ENCODE results near the gene SH2D3A. TPM values are rescaled to one million over a fixed set of nuclear protein-coding genes. Genes with fewer than 3 reads are reported as not detected.

Gene SH2D3A
- total and polyA plus RNA-seq, 11 donors = 0.08 to 0.56 (median 0.25) TPM; not detected in 6

DNA sequence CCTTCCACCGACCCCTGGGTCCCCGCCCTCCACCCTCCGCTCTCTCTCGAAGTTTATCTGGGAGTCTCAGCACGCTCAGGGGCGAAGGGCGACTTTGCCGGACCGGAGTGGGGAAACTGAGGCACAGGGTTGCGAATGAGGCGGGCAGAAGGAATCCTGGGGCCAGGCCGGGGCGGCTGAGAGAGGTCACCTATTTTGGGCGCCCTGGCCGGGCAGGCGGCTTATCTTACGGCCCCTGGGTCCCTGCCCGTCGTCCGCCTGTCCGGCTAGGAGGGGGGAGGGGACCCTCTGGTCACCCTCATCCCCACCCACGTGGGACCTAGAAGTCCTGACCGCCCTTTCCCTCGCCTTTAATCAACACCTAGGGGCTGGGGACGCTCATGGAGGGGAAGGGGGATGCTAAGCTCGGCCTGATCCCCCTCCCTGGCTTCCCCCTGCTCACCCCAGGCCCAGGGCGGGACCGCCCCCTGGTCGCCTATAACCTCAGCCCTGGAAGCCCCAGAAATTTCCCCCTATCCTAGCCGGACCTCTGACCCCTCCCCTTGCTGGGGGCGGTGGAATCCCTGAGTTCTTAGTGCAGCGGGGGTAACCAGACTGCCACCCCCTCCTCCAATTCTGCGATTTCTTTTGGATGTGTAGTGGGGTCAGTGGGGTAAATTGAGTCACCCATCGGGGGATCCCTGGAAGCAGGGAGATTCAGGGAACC lies 27.2 kb downstream of the SH2D3A start:
- no peak for ATAC-seq

DNA sequence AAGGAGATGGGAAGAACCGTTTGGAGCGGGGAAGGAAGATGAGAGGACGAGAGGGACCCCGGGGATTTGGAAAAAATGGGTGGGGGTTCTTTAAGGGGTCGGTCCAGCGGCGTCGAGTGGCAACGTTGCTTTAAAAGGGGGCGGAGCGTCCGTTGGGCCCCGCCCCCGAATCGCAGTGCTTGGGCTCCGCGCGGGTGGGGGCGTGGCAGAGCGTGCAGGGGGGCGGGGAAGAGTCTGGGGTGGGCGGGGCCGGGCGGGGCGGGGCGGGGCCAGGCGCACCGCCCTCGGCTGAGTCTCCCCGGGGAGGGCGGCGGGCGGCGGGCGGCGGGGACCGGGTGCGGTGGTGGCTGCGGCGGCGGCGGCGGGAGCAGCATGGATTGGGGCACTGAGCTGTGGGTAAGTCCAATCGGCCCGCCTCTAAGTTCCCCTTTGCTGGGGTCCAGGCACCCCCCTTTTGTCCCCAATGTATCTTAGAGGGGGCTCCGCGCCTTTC lies 27.8 kb downstream of the SH2D3A start, which contains the start of gene TRIP10:
Gene TRIP10 (plus strand): TSS at position 291 of the 493 bp plus-strand sequence. CDS start 82 bp downstream, at position 373.
- Histone ChIP-seq H3K27me3 (no peaks in the 10 kb centered on the region), H3K27ac (peak within 1 kb of the TSS; percentile 88 to 99 (median 95)), H3K36me3 (peaks cover 0 to 27% (median 16%) of the 10 kb centered on the region in 9 donors), H3K9me3 (no peaks in the 10 kb centered on the region), H3K4me1 (peaks cover 12 to 68% (median 53%) of the 10 kb centered on the region in 12 donors), H3K4me3 (peak within 1 kb of the TSS; percentile 69 to 99 (median 88))
- TF ChIP-seq, protein P1, sequence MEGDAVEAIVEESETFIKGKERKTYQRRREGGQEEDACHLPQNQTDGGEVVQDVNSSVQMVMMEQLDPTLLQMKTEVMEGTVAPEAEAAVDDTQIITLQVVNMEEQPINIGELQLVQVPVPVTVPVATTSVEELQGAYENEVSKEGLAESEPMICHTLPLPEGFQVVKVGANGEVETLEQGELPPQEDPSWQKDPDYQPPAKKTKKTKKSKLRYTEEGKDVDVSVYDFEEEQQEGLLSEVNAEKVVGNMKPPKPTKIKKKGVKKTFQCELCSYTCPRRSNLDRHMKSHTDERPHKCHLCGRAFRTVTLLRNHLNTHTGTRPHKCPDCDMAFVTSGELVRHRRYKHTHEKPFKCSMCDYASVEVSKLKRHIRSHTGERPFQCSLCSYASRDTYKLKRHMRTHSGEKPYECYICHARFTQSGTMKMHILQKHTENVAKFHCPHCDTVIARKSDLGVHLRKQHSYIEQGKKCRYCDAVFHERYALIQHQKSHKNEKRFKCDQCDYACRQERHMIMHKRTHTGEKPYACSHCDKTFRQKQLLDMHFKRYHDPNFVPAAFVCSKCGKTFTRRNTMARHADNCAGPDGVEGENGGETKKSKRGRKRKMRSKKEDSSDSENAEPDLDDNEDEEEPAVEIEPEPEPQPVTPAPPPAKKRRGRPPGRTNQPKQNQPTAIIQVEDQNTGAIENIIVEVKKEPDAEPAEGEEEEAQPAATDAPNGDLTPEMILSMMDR (IDR thresholded peaks at IDR 0.05) = no peak
- TF ChIP-seq POLR2A (IDR thresholded peaks at IDR 0.05) = peak in 1 of 2 donors; percentile 82
- intact Hi-C loops (cut with DNase I) = loop anchor here in 9 of 10 donors (1.0 to 10.0 kb wide), 9 partner anchors 14 to 367 kb away; partner anchors contain the start of gene ALKBH7 (in 1 of the 9)
- ATAC-seq (peak; percentile 35 to 59 (median 37)), DNase-seq (peak; percentile 87 to 95 (median 91))
- WGBS, 4 donors = 0 to 2% (median 1%) methylated on average over 12 to 45 of the region's 47 CpGs

More for the DNA sequence above, 27.2 kb downstream of the SH2D3A start:
- DNase-seq = peak; percentile 63 to 78 (median 67)
- Histone ChIP-seq H3K9me3 (no peaks in the 10 kb centered on the region), H3K4me1 (peaks cover 12 to 74% (median 56%) of the 10 kb centered on the region in 12 donors), H3K27me3 (no peaks in the 10 kb centered on the region), H3K4me3 (peak overlapping the region; percentile 69 to 99 (median 88)), H3K36me3 (peaks cover 0 to 31% (median 17%) of the 10 kb centered on the region in 9 donors), H3K27ac (peak overlapping the region; percentile 80 to 99 (median 94))
- intact Hi-C loops (cut with DNase I) = loop anchor here (1.0 to 10.0 kb wide), 11 partner anchors 13 to 368 kb away; partner anchors contain the start of genes ALKBH7 (in 2 of the 10) and PSPN (in 1 of the 10)
- WGBS, 4 donors = 0 to 1% (median 1%) methylated on average over 13 to 34 of the region's 34 CpGs
- TF ChIP-seq, protein P1 (IDR thresholded peaks at IDR 0.05) = no peak
- no peak for TF ChIP-seq POLR2A (IDR thresholded peaks at IDR 0.05)

DNA sequence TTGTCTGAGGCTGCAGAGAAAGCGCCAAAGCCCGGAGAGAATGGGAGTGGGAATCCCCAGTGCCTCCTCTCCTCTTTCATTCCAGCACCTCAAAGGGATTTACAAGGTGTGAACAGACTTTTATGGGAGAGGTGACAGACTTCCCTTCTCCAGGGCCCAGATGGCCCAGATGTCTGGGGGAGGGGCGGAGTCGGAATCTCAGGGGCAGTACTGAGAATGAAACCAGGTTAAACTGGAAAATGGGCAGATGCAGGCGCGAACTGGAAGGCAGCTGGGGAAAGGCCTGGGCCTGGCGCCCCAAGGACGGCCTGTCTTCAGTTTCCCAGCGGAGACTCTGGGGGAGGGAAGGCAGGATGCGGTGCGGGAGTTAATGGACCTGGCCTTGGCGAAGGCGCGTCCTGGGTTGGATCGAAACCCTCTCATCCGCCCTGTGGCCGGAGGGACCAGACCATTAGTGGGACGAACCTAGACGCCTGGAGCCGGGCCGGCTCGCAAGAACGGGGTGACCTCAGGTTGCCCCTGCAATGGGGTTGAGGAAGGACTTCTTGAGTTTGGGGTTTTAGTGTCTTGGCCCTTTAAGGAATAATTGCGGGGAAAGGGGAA lies 28.3 kb downstream of the SH2D3A start:
- DNase-seq (peak in 4 of 5 donors; percentile 58 to 82 (median 64)), ATAC-seq (no peak)
- TF ChIP-seq, protein P1 (IDR thresholded peaks at IDR 0.05) = peak in 2 of 12 donors; percentile 0 to 7
- TF ChIP-seq POLR2A (IDR thresholded peaks at IDR 0.05) = no peak
- Histone ChIP-seq H3K36me3 (peaks cover 0 to 26% (median 13%) of the 10 kb centered on the region in 9 donors), H3K4me1 (peaks cover 8 to 63% (median 47%) of the 10 kb centered on the region in 12 donors), H3K4me3 (peak overlapping the region; percentile 4 to 96 (median 73)), H3K9me3 (no peaks in the 10 kb centered on the region), H3K27me3 (no peaks in the 10 kb centered on the region), H3K27ac (peak overlapping the region; percentile 82 to 99 (median 95))
- WGBS, 4 donors = 7 to 11% (median 7%) methylated on average over 24 of the region's 24 CpGs
- intact Hi-C loops (cut with DNase I) = loop anchor here in 9 of 10 donors (1.0 to 10.0 kb wide), 11 partner anchors 14 to 367 kb away; partner anchors contain the start of gene ALKBH7 (in 1 of the 9)
